HG03469 (cell line): Measurements from ENCODE around the gene PSAP.
A peak's percentile ranks its signal among the peaks of the same experiment; 100 is the strongest.
"Not testable (repeated sequence)": the region's sequence is repeated elsewhere in the genome, so short reads cannot be mapped to it uniquely, and the experiment has no call there.

Source experiments
- ATAC-seq: cut with Tn5 transposase; IDR thresholded peaks from one replicate; pipeline ENCODE4 v1.9.1; 2021; ENCODE audit warnings: mild to moderate bottlenecking, moderate library complexity, moderate number of reproducible peaks; ENCODE audit not compliant: unreplicated experiment

PSAP gene

DNA sequence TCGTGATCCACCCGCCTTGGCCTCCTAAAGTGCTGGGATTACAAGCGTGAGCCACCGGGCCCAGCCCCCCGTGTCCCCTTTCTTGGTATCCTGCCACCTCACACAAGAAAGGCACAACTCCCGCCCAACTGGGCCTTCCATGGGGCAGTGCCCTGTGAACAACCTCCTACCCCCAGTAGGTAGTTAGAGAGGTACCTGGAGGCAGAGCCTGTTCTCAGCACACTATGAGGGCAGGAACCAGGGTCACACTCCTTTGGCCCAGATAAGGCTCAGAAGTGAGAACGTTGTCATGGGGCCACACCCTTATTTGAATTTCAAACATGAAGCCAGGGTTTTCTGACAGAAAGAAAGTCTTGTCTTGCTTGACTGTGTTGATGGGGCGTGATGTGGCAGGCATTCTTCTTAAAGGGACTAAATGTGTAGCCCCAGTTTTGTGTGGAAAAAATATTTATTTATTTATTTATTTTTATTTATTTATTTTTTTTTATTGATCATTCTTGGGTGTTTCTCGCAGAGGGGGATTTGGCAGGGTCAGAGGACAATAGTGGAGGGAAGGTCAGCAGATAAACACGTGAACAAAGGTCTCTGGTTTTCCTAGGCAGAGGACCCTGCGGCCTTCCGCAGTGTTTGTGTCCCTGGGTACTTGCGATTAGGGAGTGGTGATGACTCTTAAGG is 23.8 kb upstream of the PSAP start:
- ATAC-seq = not testable (repeated sequence)

DNA sequence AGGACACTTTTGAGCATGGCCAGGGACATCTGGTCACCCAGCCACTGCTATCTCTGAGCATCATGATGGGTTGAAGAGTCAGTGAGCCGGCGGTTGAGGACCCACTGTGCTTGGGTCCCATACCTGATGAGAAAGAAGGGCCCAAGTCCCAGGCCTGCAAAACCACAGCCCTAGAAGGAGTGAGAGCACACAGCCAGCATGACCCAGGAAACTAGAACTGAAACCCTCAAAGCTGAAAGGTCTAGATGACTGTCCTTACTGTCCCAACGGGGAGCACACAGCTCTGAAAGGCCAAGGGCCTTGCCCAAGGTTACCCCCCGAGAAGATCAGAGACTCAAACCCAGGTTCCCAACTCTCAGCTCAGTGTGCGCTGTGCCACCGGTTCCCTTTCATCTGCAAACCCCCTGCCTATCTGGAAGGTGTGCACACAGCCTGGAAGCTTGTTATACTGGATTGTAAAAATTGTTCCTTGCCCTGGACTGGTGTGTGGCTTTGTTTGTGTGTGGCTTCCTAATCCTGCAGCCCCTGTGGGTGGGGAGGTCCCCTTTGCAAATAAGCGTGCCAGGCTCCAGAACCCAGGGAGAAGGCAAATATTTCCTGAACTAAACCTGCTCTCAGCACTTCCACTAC is 22.6 kb upstream of the PSAP start:
- peak; percentile 83 for ATAC-seq

DNA sequence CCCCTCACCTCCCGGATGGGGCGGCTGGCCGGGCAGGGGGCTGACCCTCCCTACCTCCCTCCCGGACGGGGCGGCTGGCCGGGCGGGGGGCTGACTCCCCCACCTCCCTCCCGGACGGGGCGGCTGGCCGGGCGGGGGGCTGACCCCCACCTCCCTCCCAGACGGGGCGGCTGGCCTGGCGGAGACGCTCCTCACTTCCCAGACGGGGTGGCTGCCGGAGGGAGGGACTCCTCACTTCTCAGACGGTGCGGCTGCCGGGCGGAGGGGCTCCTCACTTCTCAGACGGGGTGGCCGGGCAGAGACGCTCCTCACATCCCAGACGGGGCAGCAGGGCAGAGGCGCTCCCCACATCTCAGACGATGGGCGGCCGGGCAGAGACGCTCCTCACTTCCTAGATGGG is 18.6 kb upstream of the PSAP start:
- not testable (repeated sequence) for ATAC-seq

DNA sequence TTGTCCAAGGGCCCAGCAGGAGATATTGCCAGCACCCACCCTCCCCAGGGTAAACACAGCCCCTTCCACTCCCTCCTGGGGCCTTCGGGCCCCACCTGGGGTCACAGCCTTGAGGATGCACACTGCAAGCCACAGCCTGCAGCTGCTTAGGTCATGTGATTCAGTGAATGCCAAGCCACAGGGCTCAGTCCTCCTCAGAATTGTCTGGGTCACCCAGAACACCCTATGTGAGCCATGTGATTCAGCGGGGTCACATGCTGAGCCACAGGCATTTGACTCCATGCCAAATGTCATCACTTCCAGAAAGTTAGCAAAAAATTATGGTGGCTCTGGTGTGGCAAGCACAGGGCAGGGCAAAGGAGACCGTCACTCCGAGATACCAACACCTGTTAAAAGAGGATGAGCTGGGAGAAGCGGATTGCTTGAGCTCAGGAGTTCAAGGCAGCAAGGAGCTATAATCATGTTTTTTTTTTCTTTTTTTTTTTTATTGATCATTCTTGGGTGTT is 17.2 kb upstream of the PSAP start:
- ATAC-seq = no peak

DNA sequence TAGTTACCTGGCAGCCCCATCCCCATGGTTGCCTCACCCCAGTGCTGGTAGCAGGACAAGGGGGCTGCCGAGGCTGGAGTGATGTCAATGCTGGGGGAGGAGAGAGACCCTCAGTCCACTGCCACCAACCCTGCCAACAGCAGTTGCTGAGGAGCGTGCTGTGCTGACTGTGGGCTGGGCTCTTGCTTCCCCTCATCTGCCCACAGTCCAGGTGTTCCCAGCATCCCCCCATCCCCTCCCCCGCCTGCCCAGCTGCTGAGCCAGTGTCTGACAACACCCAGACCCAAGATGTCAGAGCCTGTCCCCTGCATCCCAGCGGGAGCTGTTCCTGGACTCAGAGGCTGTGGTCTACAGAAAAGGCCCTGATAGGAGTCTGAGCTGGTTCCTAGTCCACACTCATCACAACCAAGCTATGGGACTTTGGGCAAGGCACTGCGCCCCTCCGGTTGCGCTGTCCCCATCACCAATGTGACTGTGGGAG is 14.6 kb upstream of the PSAP start:
- ATAC-seq = no peak

DNA sequence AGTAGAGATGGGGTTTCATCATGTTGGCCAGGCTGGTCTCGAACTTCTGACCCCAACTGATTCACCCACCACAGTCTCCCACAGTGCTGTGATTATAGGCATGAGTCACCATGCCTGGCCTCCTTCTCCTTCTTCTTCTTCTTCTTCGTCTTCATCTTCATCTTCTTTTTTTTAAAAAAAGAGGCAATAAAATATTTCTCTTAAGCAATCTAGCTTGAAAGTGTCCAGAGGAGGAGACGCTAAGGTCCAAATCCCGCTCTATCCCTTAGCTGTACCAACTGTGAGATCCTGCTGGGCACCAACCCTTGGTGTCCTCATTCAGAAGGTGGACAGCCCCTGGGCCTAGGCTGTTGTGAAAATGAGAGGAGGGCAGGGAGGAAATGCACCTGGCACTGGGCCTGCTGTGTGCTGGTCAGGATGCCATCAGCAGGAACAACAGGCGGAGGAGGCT is 13.9 kb upstream of the PSAP start:
- no peak for ATAC-seq

DNA sequence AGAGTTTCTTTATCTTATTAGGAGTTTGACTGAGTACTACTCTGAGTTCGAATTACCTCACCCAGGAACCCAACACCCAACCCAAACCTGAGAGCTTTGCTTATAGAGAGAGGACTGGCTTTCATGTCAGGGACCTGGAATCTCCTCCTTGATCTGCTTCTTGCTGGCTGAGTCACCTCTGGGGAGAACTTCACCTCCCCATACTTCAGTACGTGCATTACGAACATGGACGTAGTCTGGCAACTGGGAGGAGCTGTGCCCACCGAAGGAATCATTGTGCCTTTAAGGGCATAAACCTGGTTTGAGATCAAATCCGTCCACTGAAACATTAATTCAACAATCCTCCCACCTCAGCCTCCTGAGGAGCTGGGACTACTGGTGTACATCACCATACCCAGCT is 12.2 kb upstream of the PSAP start:
- no peak for ATAC-seq

DNA sequence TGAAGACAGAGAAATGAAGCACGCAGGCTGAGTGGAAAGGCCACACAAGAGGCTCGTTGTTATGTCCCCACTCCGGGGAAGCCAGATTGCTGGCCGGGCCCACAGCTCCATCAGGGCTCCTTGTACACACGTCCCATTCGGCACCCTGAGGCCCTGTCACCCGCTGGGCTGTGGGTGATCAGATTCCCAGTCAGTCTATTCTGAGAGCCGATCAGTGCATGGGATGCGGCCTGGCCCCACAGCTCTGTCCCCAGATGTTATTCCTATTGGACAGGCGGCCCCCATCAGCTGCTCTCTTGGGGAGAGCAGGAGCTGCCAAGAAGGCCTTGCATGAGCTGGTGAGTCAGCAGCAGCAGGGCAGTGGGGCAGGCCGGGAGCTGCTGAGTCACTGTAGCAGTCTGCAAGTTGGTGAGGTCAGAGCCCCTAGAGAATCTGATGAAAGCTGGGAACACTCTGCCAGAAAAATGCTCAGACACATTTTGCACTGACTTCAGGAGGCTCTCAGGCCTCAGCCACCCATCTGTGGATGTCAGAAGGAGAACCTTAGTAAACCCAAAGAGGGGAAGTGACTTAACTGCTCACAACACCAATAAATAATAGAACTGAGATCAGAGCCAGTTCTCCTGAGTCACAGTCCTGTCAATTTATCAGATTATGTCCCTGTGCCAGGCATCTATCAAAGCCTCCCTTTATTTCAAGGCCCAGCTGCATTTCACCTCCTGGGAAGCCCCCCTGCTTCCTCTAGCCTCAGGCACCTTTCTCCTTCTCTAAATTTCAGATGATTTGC is 9.4 kb upstream of the PSAP start:
- ATAC-seq = no peak

DNA sequence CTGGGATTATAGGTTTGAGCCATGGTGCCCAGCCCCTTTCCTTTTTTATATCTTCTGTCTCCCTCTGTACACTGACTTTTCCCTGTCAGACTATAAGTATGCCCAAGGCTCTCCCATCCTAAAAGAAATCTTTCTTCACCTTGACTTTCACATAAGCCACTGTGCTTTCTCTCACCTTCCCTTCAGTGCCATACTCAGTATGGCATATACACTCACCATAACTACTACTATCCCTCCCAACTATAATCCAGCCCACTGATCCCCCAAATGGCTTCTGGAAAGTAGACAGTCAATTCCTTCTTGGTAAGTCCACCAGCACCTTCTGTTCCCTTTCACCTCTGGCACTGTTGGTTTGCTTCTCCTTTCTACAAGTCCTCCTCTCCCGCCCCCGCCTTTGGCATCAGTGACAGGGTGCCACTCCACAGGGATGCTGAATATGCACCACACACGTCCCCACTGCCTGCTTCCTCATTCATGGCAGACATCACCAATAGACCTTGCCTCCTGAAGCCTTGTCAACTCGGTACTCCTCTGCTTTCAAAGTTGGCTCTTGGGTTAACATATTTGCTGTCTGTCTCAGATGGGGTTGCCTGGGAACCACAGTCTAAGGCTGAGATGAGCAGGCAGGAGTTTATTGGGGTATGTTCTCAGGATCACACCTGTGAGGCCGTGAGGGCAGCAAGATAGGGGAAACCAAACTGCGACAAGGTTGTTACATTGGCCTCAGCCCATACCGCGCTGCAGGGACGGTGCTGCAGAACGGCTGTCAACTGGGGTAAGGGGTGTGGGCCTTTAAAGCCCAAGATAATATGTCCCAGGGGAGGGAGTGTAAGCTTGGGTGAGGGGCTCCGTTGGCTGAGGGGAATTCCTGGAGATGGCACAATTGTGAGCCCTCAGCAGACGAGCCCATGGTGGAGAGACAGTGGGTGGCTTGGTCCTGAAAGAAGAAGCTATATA is 7.2 kb upstream of the PSAP start:
- no peak for ATAC-seq

DNA sequence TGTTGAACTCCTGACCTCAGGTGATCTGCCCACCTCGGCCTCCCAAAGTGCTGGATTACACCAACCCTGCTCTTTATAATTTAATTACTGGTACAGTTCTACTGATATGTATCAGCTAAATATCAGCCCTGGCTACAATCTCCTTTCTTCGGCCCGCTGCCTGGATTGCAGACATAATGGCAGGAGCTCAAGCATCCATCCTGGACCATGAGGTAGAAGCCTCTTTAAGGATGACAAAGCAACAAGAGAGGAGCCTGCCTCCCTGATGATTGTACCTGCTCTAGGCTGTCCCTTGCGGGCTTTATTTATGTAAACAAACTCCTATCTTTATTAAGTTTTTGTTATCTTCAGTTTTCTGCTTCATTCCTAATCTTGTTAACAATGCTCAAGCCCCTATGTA is 5.6 kb upstream of the PSAP start:
- ATAC-seq = no peak

DNA sequence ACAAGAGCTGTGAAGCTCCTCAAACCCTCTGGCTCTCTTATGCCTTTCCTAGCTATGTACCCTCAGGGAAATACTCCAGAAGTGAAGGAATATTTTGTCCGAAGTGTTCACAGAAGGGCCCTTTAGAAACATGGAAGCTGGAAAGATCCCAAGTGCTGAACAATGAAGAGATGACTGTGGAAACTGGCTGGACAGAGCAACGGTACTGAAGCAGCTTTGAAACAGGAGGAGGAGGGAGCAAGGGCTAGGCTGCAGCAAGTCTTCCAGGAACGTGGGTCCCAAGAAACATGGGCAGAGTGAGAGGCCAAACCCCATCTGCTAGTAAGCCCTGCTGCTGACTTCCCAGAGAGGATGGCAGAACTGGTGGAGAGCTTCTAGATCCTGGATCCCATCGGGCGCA is 3.0 kb upstream of the PSAP start:
- no peak for ATAC-seq

DNA sequence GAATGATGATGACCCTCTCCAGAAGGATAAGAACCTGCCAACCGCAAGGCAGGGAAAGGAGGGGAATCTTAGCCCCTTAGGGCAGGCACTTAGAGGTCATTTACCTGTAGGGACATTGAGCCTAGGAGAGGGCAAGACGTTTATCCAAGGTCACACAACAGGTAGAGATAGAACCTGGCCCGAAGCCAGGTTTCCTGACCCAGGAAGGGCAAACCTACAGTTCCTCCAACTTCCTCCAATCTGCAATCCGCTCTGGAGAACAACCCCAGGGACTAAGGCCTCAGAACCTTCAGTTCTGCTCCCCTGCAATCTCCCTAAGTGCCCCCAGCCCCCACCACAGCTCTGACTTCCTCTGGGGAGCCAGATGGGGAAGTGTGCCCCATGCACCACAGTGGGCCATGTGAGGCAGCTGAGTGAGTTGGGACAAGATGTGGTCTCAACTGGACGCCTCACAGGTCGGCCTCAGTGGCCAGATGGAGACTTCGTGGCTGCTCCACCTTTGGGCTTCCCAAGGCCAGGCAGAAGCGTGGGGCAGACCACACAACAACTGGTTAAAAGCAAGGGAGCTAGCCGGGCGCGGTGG is 1.4 kb upstream of the PSAP start:
- ATAC-seq = no peak

DNA sequence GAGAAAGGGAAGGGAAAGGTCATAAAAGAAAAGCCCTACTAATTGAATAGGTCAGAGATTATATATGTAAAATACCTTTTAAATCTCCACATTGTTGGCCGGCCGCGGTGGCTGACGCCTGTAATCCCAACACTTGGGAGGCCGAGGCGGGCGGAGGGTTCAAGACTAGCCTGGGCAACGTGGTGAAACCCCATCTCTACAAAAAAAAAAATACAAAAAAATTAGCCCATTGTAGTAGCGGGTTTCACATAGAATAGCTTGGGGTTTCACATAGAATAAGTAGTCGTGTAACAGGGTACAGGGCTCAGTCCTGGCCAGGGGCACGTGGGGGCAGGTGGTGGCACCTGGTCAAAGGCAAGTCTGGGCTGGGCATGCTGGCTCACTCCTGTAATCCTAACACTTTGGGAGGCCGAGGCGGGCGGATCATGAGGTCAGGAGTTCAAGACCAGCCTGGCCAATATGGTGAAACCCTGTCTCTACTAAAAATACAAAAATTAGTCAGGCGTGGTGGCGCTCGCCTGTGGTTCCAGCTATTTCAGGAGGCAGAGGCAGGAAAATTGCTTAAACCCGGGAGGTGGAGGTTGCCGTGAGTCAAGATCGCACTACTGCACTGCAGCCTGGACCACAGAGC is 529 bp upstream of the PSAP start:
- not testable (repeated sequence) for ATAC-seq

DNA sequence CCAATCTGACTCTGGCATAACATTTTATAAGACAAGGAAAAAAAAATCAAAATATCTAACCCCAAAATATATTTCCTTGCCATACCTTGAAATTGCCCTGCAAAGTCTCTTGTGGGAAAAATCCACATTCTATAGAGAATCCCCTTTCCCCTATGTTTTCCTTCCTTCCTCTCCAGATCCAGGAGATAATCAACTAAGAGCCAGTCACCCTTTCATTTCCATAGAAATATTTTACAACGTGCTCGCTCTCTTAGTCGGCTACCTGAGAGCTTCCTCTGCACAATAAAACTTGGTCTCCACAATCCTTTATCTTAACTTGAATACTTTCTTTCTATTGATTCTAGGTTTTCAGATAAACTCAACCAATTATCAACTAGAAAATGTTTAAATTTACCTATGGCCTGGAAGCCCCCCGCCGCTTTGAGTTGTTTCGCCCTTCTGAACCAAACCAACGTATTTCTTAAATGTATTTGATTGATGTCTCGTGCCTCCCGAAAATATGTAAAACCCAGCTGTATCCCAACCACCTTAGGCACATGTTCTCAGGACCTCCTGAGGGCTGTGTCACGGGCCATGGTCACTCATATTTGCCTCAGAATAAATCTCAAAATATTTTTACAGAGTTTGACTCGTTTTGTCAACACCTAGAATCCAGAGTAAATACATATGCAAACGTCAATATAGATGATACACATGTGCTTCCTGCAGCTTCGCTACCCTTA is 869 bp downstream of the PSAP start:
- ATAC-seq = no peak

DNA sequence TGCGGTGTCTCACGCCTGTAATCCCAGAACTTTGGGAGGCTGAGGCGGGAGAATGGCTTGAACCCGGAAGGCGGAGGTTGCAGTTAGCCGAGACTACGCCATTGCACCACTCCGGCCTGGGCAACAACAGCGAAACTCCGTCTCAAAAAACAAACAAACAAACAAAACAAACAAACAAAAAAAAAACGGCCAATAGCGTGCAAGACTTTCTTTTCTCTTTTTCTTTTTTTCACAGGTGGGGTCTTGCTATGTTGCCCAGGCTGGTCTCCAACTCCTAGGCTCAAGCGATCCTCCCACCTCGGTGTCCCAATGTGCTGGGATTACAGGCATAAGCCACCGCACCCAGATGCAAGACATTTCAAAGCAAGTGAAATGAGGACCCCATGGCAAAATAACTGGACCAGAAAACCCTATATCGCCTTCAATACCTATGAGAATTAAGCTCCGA is 1.6 kb downstream of the PSAP start:
- no peak for ATAC-seq

DNA sequence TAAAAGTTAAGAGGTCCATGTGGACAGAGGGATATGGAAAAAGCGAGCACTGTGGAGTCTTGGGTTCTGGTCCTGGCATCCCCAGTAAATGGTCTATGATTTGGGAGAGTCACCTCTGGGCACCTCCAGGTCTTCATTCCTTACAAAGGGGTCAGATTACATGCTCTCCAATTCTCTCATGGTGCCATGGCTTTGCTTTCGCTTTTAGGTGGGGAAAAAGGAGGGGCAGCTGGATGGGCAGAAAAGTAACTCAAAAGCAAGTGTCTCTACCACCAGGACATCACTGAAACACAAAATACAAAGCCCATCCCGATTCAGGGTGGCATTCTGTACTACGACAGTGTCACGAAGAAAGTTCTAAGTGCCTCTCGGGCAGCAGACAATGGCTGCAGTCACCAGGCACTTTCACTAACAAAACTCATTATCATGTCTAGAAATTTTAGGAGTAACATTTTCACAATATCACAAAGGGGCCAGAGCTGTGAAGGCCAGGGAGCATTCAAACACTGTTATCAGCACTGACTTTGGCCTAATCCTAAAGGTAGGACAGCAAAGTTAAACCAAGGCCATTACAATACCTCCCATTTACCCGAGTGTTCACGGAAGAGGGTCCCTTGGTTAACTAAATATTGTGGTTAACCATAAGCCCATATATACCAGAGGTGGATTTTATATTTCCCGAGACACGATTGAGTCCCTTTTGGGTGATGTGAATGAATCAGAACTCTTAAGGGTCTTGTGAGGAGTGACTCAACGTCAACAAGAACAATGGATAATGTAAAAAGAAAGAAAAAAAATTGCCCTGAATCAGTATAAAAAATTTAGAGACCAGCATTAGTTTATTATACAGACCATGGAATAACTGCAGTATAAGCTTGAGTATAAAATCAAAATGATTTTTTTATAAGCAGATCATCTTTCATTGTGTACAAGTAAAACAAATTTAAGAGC is 2.5 kb downstream of the PSAP start:
- no peak for ATAC-seq

DNA sequence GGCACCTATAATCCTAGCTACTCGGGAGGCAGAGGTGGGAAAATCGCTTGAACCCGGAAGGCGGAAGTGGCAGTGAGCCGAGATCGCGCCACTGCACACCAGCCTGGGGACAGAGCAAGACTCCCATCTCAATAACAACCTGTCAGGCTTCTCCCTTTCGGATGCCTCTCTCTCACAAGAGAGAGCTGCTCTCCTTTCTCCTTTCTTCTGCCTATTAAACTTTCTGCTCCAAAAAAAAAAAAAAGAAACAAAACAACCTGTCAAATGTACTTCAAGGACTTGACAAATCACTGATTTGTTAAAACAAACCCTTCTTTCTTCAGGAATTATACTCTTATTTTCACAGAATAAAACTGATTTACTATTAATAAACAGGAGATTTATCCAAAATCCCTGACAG is 3.6 kb downstream of the PSAP start:
- no peak for ATAC-seq

DNA sequence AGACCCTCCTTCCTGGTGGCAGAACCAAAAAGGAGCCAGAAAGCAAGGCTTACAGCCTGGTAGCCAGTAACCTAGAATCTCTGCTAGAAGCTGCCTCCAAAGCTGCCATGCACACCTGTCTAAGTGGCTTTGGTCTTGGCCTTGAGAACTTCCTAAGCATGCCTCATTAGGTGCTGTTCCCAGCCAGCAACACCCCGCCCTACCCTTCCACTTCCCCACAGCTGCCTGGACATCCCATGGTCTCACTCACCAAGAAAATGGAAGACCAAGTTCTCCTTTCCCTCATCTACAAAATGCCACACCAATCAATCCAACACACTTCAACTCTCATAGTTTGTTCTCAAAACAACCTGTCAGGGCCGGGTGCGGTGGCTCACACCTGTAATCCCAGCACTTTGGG is 4.2 kb downstream of the PSAP start:
- ATAC-seq = no peak
